HEK293 (cell line): ENCODE measurements around the gene ZNF609.

ENCODE experiments used
- ZNF433 ChIP-seq: fragments of 450-650 bp; formaldehyde crosslinking; IDR thresholded peaks from 2 replicates; pipeline ENCODE4 v1.5.1; 2016; ENCODE audit warnings: missing biosample characterization, missing genetic modification characterization, low read depth
- ZNF510 ChIP-seq: fragments of 450-650 bp; formaldehyde crosslinking; IDR thresholded peaks from 2 replicates; pipeline ENCODE4 v1.5.1; 2018; ENCODE audit warnings: mild to moderate bottlenecking, missing genetic modification characterization, missing biosample characterization; ENCODE audit not compliant: insufficient replicate concordance
- TF ChIP-seq, protein P1 (sequence below): fragments of 450-650 bp; formaldehyde crosslinking; IDR thresholded peaks from 2 replicates; pipeline ENCODE4 v1.5.1; 2016; ENCODE audit warnings: missing biosample characterization, missing genetic modification characterization
- TF ChIP-seq, protein P2 (sequence below): fragments of 450-650 bp; formaldehyde crosslinking; IDR thresholded peaks from 2 replicates; pipeline ENCODE4 v1.5.1; 2016; ENCODE audit warnings: missing biosample characterization, missing genetic modification characterization

DNA sequence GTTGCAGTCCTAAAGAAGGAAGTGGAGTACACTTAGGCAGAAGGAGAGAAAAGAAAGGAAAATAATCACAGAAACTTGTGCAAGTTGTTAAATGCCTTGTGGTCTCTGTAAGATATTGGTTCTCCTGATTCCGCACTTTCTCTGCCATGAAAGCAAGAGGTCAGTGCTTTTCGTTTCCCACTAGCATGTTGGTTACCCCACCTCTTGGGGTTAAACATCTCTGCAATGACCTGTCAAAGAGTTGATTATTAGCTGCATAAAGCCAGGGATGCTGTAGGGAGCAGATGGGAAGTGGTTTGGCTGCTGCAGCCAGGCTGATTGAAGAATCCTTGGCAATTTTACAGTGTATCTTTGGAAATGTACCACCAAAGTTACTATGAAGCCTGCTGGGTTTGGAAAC is 33.3 kb downstream of the ZNF609 start:
- TF ChIP-seq, protein P1, sequence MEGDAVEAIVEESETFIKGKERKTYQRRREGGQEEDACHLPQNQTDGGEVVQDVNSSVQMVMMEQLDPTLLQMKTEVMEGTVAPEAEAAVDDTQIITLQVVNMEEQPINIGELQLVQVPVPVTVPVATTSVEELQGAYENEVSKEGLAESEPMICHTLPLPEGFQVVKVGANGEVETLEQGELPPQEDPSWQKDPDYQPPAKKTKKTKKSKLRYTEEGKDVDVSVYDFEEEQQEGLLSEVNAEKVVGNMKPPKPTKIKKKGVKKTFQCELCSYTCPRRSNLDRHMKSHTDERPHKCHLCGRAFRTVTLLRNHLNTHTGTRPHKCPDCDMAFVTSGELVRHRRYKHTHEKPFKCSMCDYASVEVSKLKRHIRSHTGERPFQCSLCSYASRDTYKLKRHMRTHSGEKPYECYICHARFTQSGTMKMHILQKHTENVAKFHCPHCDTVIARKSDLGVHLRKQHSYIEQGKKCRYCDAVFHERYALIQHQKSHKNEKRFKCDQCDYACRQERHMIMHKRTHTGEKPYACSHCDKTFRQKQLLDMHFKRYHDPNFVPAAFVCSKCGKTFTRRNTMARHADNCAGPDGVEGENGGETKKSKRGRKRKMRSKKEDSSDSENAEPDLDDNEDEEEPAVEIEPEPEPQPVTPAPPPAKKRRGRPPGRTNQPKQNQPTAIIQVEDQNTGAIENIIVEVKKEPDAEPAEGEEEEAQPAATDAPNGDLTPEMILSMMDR (tag by site-specific recombination), result no peak
- TF ChIP-seq ZNF433 (tag by site-specific recombination) (no peak), ZNF510 (tag by site-specific recombination) (no peak)
- TF ChIP-seq, protein P2, sequence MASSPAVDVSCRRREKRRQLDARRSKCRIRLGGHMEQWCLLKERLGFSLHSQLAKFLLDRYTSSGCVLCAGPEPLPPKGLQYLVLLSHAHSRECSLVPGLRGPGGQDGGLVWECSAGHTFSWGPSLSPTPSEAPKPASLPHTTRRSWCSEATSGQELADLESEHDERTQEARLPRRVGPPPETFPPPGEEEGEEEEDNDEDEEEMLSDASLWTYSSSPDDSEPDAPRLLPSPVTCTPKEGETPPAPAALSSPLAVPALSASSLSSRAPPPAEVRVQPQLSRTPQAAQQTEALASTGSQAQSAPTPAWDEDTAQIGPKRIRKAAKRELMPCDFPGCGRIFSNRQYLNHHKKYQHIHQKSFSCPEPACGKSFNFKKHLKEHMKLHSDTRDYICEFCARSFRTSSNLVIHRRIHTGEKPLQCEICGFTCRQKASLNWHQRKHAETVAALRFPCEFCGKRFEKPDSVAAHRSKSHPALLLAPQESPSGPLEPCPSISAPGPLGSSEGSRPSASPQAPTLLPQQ, result no peak
